GM18508 (cell line): ENCODE data around the gene NCBP3.
"Not testable (repeated sequence)": the region's sequence is repeated elsewhere in the genome, so short reads cannot be mapped to it uniquely, and the experiment has no call there.

Experiments
- ATAC-seq: cut with Tn5 transposase; IDR thresholded peaks from one replicate; pipeline ENCODE4 v1.9.1; 2021; ENCODE audit warnings: moderate number of reproducible peaks; ENCODE audit not compliant: insufficient read depth, unreplicated experiment

NCBP3 gene

GRCh38 chr17:3795390-3796102, 50.5 kb downstream of the NCBP3 start:
- no peak for ATAC-seq

- no peak for ATAC-seq
Measured at GRCh38 chr17:3794557-3795389, 51.3 kb downstream of the NCBP3 start.

- ATAC-seq: not testable (repeated sequence)
Measured at GRCh38 chr17:3794152-3794551, 51.9 kb downstream of the NCBP3 start.

- ATAC-seq: not testable (repeated sequence)
Measured at GRCh38 chr17:3793258-3793657, 52.8 kb downstream of the NCBP3 start.

GRCh38 chr17:3792481-3792880, 53.6 kb downstream of the NCBP3 start:
- no peak for ATAC-seq

- ATAC-seq: no peak
Measured at GRCh38 chr17:3788200-3788599, 57.8 kb downstream of the NCBP3 start.

- not testable (repeated sequence) for ATAC-seq
Measured at GRCh38 chr17:3785323-3785722, 60.7 kb downstream of the NCBP3 start.

GRCh38 chr17:3782751-3783150, 63.3 kb downstream of the NCBP3 start:
- no peak for ATAC-seq

- no peak for ATAC-seq
Measured at GRCh38 chr17:3780986-3781385, 65.1 kb downstream of the NCBP3 start.

GRCh38 chr17:3777366-3778120, 68.5 kb downstream of the NCBP3 start:
- no peak for ATAC-seq

- no peak for ATAC-seq
Measured at GRCh38 chr17:3773966-3774365, 72.1 kb downstream of the NCBP3 start.

GRCh38 chr17:3773511-3773910, 72.5 kb downstream of the NCBP3 start:
- ATAC-seq: no peak

- no peak for ATAC-seq
Measured at GRCh38 chr17:3772764-3773163, 73.3 kb downstream of the NCBP3 start.

- ATAC-seq: no peak
Measured at GRCh38 chr17:3771140-3771539, 74.9 kb downstream of the NCBP3 start.

- no peak for ATAC-seq
Measured at GRCh38 chr17:3770466-3770865, 75.6 kb downstream of the NCBP3 start.

- no peak for ATAC-seq
Measured at GRCh38 chr17:3768769-3769168, 77.3 kb downstream of the NCBP3 start.

- no peak for ATAC-seq
Measured at GRCh38 chr17:3768341-3768740, 77.7 kb downstream of the NCBP3 start.

GRCh38 chr17:3766779-3767178, 79.3 kb downstream of the NCBP3 start:
- no peak for ATAC-seq

- no peak for ATAC-seq
Measured at GRCh38 chr17:3765981-3766380, 80.1 kb downstream of the NCBP3 start.

- ATAC-seq: no peak
Measured at GRCh38 chr17:3763777-3764170, 82.3 kb downstream of the NCBP3 start.
